Measurements from ENCODE around the gene ZDHHC11.

Gene ZDHHC11

GRCh38 chr5:870956-871355 is 20.2 kb upstream of the ZDHHC11 start:
- no peak for DNase-seq (ENCODE audit: low read depth)

DNA sequence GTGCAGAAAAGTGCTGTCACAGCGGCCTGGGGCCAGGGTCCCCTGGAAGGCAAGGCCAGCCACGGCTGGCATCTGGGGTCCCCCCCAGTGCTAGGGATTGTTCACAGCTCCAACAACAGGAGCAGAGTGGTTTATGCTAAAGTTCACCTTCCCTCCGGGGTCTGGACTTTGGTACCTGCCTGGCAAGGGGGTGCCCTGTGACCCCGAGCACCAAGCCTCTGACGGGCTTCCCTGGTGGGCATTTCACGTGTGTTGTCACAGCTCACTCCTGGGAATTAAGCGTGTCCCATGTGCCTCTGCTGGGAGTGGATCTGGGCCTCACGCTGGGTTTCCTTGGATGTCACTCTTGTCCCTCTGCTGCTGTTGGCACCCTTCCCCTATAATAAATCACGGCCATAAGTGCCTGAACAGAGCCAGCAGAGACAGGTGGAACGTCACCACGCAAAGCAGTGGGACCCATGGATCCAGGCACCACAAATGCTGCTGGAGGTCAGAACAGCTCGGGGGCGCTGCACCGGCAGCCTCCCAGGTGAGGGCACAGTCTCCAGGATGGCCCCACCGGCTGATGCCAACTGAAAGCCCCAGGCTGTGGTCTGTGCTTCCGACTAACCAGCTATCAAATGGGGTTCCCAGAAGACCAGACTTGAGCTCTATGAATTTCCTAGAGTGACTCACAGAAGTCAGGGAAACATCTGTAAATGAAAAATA is 17.8 kb upstream of the ZDHHC11 start:
- DNase-seq (ENCODE audit: low read depth), result no peak
- TF ChIP-seq, protein P1, sequence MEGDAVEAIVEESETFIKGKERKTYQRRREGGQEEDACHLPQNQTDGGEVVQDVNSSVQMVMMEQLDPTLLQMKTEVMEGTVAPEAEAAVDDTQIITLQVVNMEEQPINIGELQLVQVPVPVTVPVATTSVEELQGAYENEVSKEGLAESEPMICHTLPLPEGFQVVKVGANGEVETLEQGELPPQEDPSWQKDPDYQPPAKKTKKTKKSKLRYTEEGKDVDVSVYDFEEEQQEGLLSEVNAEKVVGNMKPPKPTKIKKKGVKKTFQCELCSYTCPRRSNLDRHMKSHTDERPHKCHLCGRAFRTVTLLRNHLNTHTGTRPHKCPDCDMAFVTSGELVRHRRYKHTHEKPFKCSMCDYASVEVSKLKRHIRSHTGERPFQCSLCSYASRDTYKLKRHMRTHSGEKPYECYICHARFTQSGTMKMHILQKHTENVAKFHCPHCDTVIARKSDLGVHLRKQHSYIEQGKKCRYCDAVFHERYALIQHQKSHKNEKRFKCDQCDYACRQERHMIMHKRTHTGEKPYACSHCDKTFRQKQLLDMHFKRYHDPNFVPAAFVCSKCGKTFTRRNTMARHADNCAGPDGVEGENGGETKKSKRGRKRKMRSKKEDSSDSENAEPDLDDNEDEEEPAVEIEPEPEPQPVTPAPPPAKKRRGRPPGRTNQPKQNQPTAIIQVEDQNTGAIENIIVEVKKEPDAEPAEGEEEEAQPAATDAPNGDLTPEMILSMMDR (IDR thresholded peaks at IDR 0.05; ENCODE audit: insufficient read depth, low read depth, low read length, missing control alignments), result no peak
- H3K4me3 ChIP-seq (ENCODE audit: low read length), result no peak overlapping the region

More at GRCh38 chr5:870956-871355, 20.2 kb upstream of the ZDHHC11 start:
- TF ChIP-seq, protein P1 (IDR thresholded peaks at IDR 0.05; ENCODE audit: insufficient read depth, low read depth, low read length, missing control alignments), result no peak
- H3K4me3 ChIP-seq (ENCODE audit: low read length), result no peak overlapping the region

- DNase-seq (ENCODE audit: low read depth), result no peak
- TF ChIP-seq, protein P1 (IDR thresholded peaks at IDR 0.05; ENCODE audit: insufficient read depth, low read depth, low read length, missing control alignments), result no peak
- no peak overlapping the region for H3K4me3 ChIP-seq (ENCODE audit: low read length)
These were observed 16.6 kb upstream of the ZDHHC11 start for GRCh38 chr5:867300-867870.

DNA sequence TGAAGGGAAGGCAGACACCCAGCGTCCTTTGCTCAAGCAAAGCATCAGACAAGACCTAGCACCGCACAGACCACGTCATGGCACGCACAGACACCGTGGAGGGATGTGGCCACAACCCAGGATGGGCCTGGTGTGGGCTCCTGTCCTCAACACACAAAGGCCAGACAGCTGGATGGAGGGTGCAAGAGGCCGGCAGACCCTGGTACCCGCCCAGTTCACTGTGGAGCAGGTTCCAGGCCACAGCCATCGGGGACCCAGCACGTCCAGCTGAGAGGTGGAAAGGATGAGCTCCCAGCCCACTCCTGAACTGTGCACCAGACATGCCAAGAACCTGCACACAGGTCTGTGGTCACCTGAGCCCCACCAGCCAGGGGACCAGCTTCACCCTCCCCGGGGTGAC is 15.0 kb upstream of the ZDHHC11 start:
- no peak overlapping the region for H3K4me3 ChIP-seq (ENCODE audit: low read length)
- TF ChIP-seq, protein P1 (IDR thresholded peaks at IDR 0.05; ENCODE audit: insufficient read depth, low read depth, low read length, missing control alignments), result no peak
- DNase-seq (ENCODE audit: low read depth), result no peak

GRCh38 chr5:865168-865521 is 14.4 kb upstream of the ZDHHC11 start:
- TF ChIP-seq, protein P1 (IDR thresholded peaks at IDR 0.05; ENCODE audit: insufficient read depth, low read depth, low read length, missing control alignments), result no peak
- no peak overlapping the region for H3K4me3 ChIP-seq (ENCODE audit: low read length)
- DNase-seq (ENCODE audit: low read depth), result no peak

DNA sequence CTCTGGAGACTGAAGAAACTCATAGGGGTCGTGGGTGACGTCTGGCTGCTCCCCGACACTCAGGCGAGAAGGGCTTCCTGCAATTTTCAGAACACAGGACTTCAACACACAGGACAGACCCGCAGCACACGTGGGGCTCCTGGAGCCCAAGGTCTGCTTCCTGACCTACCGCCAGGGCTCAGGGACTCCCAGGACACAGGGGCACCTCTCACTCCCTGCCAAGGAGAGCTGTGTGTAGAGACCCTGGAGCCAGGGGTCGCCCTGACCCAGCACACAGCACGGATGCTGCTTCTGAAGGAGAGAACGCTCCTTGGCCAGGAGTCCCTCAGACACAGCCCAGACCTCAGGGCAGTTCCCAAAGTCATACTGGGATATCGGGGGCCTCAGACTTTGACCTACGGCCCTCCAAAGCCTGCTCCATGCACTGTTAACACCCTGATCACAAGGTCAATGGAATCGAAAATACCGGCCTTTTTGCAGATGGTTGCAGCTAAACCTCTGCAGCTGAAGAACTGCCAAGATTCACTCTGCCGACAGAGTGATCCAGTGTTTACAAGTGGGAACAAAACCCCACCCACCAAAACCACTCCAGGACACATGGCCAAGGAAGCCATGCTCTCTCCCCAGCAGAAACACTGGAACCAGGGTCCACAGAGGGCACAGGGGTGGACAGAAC is 13.8 kb upstream of the ZDHHC11 start:
- H3K4me3 ChIP-seq (ENCODE audit: low read length), result no peak overlapping the region
- TF ChIP-seq, protein P1 (IDR thresholded peaks at IDR 0.05; ENCODE audit: insufficient read depth, low read depth, low read length, missing control alignments), result no peak
- DNase-seq (ENCODE audit: low read depth), result no peak

Measured in epithelial cell of esophagus (primary cell).